Activated CD8-positive, alpha-beta memory T cell treated with anti-CD3 and anti-CD28 coated beads for 1 hour (primary cell): ENCODE results near the gene TRIM32.

Experiments
- DNase-seq, 2 donors: peaks; one replicate each; pipeline ENCODE4 v3.0.0-alpha.2; 2020; ENCODE audit warnings: low read depth in 1 of 2; ENCODE audit errors: extremely low read depth in 1 of 2

The TRIM32 gene

DNA sequence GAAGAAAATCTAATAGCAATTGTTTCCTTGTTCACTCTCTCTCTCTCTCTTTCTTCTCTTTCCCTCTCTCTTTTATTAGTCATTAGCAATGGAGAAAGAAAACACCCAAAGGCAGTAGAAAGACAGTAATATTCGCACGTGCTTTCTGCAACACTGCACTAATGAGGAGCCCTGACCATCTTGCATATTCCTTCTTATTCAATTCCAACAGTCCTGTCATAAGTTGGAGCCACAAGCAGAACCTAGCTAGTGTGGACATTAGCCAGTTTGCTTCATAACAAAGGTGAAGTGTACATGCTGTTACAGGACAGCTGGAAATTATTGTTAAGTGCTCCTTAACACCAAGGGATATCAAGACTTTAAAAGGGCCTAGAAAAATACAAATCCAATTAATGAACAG lies 63.4 kb downstream of the TRIM32 start:
- no peak for DNase-seq
